ENCODE measurements around the gene IFI16. TPM values are rescaled to one million over a fixed set of nuclear protein-coding genes. Genes with fewer than 3 reads are reported as not detected.

Gene IFI16
- total and polyA plus RNA-seq, 2 donors (not counting 3 experiments of a cell fraction or from before 2014, with no cell fraction given): 52.8 to 183 TPM

GRCh38 chr1:158992787-158993312 lies 16.9 kb upstream of the IFI16 start:
- H3K9me3 ChIP-seq (replicated peaks; ENCODE audit: control insufficient read depth, insufficient read depth, low read length): no peaks in the 10 kb centered on the region
- no peaks in the 10 kb centered on the region for H3K9me1 ChIP-seq (replicated peaks; ENCODE audit: control insufficient read depth, extremely low read depth, insufficient read depth, low read length)
- H3K27me3 ChIP-seq (ENCODE audit: control insufficient read depth in 2 of 2, insufficient read depth in 2 of 2, low read length in 2 of 2): peaks cover 9 to 10% of the 10 kb centered on the region in 2 experiments
- H2AFZ ChIP-seq (ENCODE audit: low read depth, low read length): no peak overlapping the region
- dilution Hi-C loops (cut with MboI; ENCODE audit: extremely low pct_ligation_motif_present, low sequenced_read_pairs): no loop called here
- DNase-seq (ENCODE audit: low read depth, low spot score) (no peak), FAIRE-seq (no peak)
- no peak overlapping the region for H3K27ac ChIP-seq (ENCODE audit: insufficient read depth, low read depth, low read length)
- H4K20me1 ChIP-seq (replicated peaks; ENCODE audit: control insufficient read depth, extremely low read depth, insufficient read depth, low read length): no peaks in the 10 kb centered on the region
- no peaks in the 10 kb centered on the region for H3K4me1 ChIP-seq (ENCODE audit: control insufficient read depth, extremely low read depth, insufficient read depth, low read length)
- H3K79me2 ChIP-seq (ENCODE audit: control insufficient read depth, insufficient read depth, low read length): no peaks in the 10 kb centered on the region
- no peaks in the 10 kb centered on the region for H3K36me3 ChIP-seq (ENCODE audit: control insufficient read depth in 2 of 2, extremely low read depth in 1 of 2, insufficient read depth in 2 of 2, low read length in 2 of 2)
- intact Hi-C loops (cut with micrococcal nuclease): loop anchor here (10.0 kb wide), 1 partner anchor 1042 kb away; the partner anchor contains the start of gene PIGM
- POLR2A ChIA-PET: no interaction called here
- H3K4me3 ChIP-seq (replicated peaks in 1 of 3; ENCODE audit: insufficient read depth in 1 of 3, low read depth in 1 of 3, low read length in 3 of 3): no peak overlapping the region
- no peak overlapping the region for H3K4me2 ChIP-seq (ENCODE audit: insufficient read depth, low read length)
- no peak overlapping the region for H3K9ac ChIP-seq (replicated peaks; ENCODE audit: extremely low read depth, insufficient read depth, low read length)
- no peak for TF ChIP-seq FOS (IDR thresholded peaks at IDR 0.05; ENCODE audit: borderline replicate concordance, insufficient read depth, low read length)
- no peak for TF ChIP-seq POLR2A (IDR thresholded peaks at IDR 0.05; ENCODE audit: low read depth, low read length)
- no peak for TF ChIP-seq GATA2 (IDR thresholded peaks at IDR 0.05; ENCODE audit: insufficient read depth, insufficient read length, low read depth, low read length)
- TF ChIP-seq, protein P1, sequence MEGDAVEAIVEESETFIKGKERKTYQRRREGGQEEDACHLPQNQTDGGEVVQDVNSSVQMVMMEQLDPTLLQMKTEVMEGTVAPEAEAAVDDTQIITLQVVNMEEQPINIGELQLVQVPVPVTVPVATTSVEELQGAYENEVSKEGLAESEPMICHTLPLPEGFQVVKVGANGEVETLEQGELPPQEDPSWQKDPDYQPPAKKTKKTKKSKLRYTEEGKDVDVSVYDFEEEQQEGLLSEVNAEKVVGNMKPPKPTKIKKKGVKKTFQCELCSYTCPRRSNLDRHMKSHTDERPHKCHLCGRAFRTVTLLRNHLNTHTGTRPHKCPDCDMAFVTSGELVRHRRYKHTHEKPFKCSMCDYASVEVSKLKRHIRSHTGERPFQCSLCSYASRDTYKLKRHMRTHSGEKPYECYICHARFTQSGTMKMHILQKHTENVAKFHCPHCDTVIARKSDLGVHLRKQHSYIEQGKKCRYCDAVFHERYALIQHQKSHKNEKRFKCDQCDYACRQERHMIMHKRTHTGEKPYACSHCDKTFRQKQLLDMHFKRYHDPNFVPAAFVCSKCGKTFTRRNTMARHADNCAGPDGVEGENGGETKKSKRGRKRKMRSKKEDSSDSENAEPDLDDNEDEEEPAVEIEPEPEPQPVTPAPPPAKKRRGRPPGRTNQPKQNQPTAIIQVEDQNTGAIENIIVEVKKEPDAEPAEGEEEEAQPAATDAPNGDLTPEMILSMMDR (IDR thresholded peaks at IDR 0.05; ENCODE audit: extremely low read depth in 1 of 2, insufficient read depth in 1 of 2, low read depth in 1 of 2, low read length in 2 of 2): no peak
- no peak for TF ChIP-seq JUN (IDR thresholded peaks at IDR 0.05; ENCODE audit: borderline replicate concordance, insufficient read depth, insufficient read length, low read depth)
- no peak for TF ChIP-seq POLR2AphosphoS5 (IDR thresholded peaks at IDR 0.05; ENCODE audit: insufficient read depth, low read depth, low read length)
- no peak for TF ChIP-seq MYC (IDR thresholded peaks at IDR 0.05; ENCODE audit: low read depth, low read length)
- no peak for TF ChIP-seq MAX (IDR thresholded peaks at IDR 0.05; ENCODE audit: insufficient read depth, insufficient read length)
- TF ChIP-seq EZH2 (IDR thresholded peaks at IDR 0.05; ENCODE audit: borderline replicate concordance, low read depth, low read length, severe bottlenecking): no peak
- BruUV-seq (replicated peaks): no TSS peak
- CTCF ChIA-PET: no interaction called here

Data from endothelial cell of umbilical vein (primary cell).